H9 (cell line): ENCODE measurements around the gene SS18. TPM values are rescaled to one million over a fixed set of nuclear protein-coding genes. Genes with fewer than 3 reads are reported as not detected.

Source experiments
- DNase-seq: peaks from one replicate; pipeline ENCODE4 v3.0.0-alpha.2; 2017
- H2AFZ ChIP-seq: one replicate; pipeline ENCODE4 v1.6.1; 2013; ENCODE audit warnings: mild to moderate bottlenecking, low read length, control low read depth, moderate library complexity
- H2AK5ac ChIP-seq: 2 replicates; pipeline ENCODE4 v1.6.1; 2013; ENCODE audit warnings: low read length, control low read depth, mixed read lengths; ENCODE audit not compliant: insufficient read length
- H2BK120ac ChIP-seq: one replicate; pipeline ENCODE4 v1.6.1; 2013; ENCODE audit warnings: low read depth, mild to moderate bottlenecking, low read length, control low read depth, inconsistent platforms; ENCODE audit not compliant: poor library complexity, severe bottlenecking
- H2BK12ac ChIP-seq: 2 replicates; pipeline ENCODE4 v1.6.1; 2013; ENCODE audit warnings: low read length, control low read depth, mixed read lengths, low read depth; ENCODE audit not compliant: insufficient read length
- H2BK15ac ChIP-seq: 2 replicates; pipeline ENCODE4 v1.6.1; 2013; ENCODE audit warnings: low read depth, low read length, control low read depth
- H2BK20ac ChIP-seq: one replicate; pipeline ENCODE4 v1.6.1; 2013; ENCODE audit warnings: low read depth, mild to moderate bottlenecking, low read length, control low read depth, inconsistent platforms; ENCODE audit not compliant: poor library complexity, severe bottlenecking
- H2BK5ac ChIP-seq: 2 replicates; pipeline ENCODE4 v1.6.1; 2013; ENCODE audit warnings: low read length, control low read depth, mixed read lengths; ENCODE audit not compliant: insufficient read length
- H3K14ac ChIP-seq: 2 replicates; pipeline ENCODE4 v1.6.1; 2013; ENCODE audit warnings: low read length, control low read depth; ENCODE audit not compliant: insufficient read depth
- H3K18ac ChIP-seq: 2 replicates; pipeline ENCODE4 v1.6.1; 2013; ENCODE audit warnings: low read depth, mild to moderate bottlenecking, mixed read lengths, low read length, control low read depth; ENCODE audit not compliant: insufficient read length
- H3K23ac ChIP-seq: 2 replicates; pipeline ENCODE4 v1.6.1; 2013; ENCODE audit warnings: low read length, control low read depth, mixed read lengths, low read depth; ENCODE audit not compliant: insufficient read length
- H3K23me2 ChIP-seq: 2 replicates; pipeline ENCODE4 v1.6.1; 2013; ENCODE audit warnings: low read depth, mild to moderate bottlenecking, mixed read lengths, low read length, control low read depth; ENCODE audit not compliant: insufficient read length, poor library complexity, severe bottlenecking
- H3K27ac ChIP-seq: 2 replicates; pipeline ENCODE4 v1.5.1; 2013; ENCODE audit warnings: low read length, control low read depth, mixed read lengths, low read depth; ENCODE audit not compliant: insufficient read length
- H3K27me3 ChIP-seq: 2 replicates; pipeline ENCODE4 v1.6.1; 2013; ENCODE audit warnings: low read length, control low read depth, inconsistent platforms; ENCODE audit not compliant: insufficient read depth
- H3K4ac ChIP-seq: 2 replicates; pipeline ENCODE4 v1.6.1; 2013; ENCODE audit warnings: low read depth, mild to moderate bottlenecking, control low read depth, inconsistent platforms, low read length, moderate library complexity
- H3K4me1 ChIP-seq: 2 replicates; pipeline ENCODE4 v1.6.1; 2013; ENCODE audit warnings: low read length, control low read depth, inconsistent platforms; ENCODE audit not compliant: insufficient read depth
- H3K4me2 ChIP-seq: 2 replicates; pipeline ENCODE4 v1.6.1; 2013; ENCODE audit warnings: low read length, control low read depth, mixed read lengths; ENCODE audit not compliant: insufficient read length, insufficient read depth
- H3K56ac ChIP-seq: 2 replicates; pipeline ENCODE4 v1.6.1; 2013; ENCODE audit warnings: low read depth, mild to moderate bottlenecking, mixed read lengths, low read length, control low read depth; ENCODE audit not compliant: insufficient read length
- H3K79me1 ChIP-seq: 2 replicates; pipeline ENCODE4 v1.6.1; 2013; ENCODE audit warnings: low read depth, mild to moderate bottlenecking, moderate library complexity, low read length, control low read depth, inconsistent platforms; ENCODE audit not compliant: insufficient read depth, poor library complexity, severe bottlenecking
- H3K79me2 ChIP-seq: 2 replicates; pipeline ENCODE4 v1.6.1; 2013; ENCODE audit warnings: low read length, control low read depth, inconsistent platforms; ENCODE audit not compliant: insufficient read depth
- H3K9ac ChIP-seq: 2 replicates; pipeline ENCODE4 v1.6.1; 2013; ENCODE audit warnings: low read length, control low read depth, mixed read lengths; ENCODE audit not compliant: insufficient read length; ENCODE audit errors: extremely low read depth
- H3K9me3 ChIP-seq: one replicate; pipeline ENCODE4 v1.6.1; 2013; ENCODE audit warnings: low read depth, low read length, inconsistent platforms; ENCODE audit not compliant: control insufficient read depth
- H3T11ph ChIP-seq: one replicate; pipeline ENCODE4 v1.6.1; 2013; ENCODE audit warnings: mild to moderate bottlenecking, low read length, control low read depth, inconsistent platforms
- H4K20me1 ChIP-seq: one replicate; pipeline ENCODE4 v1.6.1; 2013; ENCODE audit not compliant: control insufficient read depth, insufficient read length, insufficient read depth
- H4K5ac ChIP-seq: 2 replicates; pipeline ENCODE4 v1.6.1; 2013; ENCODE audit warnings: low read depth, mild to moderate bottlenecking, mixed read lengths, low read length, control low read depth; ENCODE audit not compliant: insufficient read length
- H4K8ac ChIP-seq: replicated peaks from 2 replicates; pipeline ENCODE4 v1.6.1; 2013; ENCODE audit warnings: low read length, control low read depth, mixed read lengths, low read depth; ENCODE audit not compliant: insufficient read length
- H4K91ac ChIP-seq: 2 replicates; pipeline ENCODE4 v1.6.1; 2013; ENCODE audit warnings: low read depth, mild to moderate bottlenecking, moderate library complexity, mixed read lengths, low read length, control low read depth; ENCODE audit not compliant: insufficient read length
- H3K27ac Mint-ChIP-seq, 3 experiments: 2 replicates in 2 of 3; 3 replicates in 1 of 3; pipeline ENCODE4 v1.8.0; 2020 to 2021; ENCODE audit warnings: mixed read lengths in 3 of 3, mild to moderate bottlenecking in 1 of 3, moderate library complexity in 1 of 3
- H3K27me3 Mint-ChIP-seq: 2 replicates; pipeline ENCODE4 v1.8.0; 2021; ENCODE audit warnings: low read depth, mild to moderate bottlenecking, moderate library complexity, mixed read lengths
- H3K36me3 Mint-ChIP-seq, 3 experiments: 2 replicates in 2 of 3; 3 replicates in 1 of 3; pipeline ENCODE4 v1.8.0; 2020 to 2021; ENCODE audit warnings: low read depth in 3 of 3, mixed read lengths in 3 of 3; ENCODE audit not compliant: insufficient read depth in 1 of 3
- H3K4me1 Mint-ChIP-seq, 2 experiments: 2 replicates each; pipeline ENCODE4 v1.8.0; 2020; ENCODE audit warnings: mixed read lengths in 2 of 2
- H3K4me3 Mint-ChIP-seq, 2 experiments: 2 replicates in 1 of 2; 3 replicates in 1 of 2; pipeline ENCODE4 v1.8.0; 2020 to 2021; ENCODE audit warnings: mild to moderate bottlenecking in 2 of 2, mixed read lengths in 2 of 2, moderate library complexity in 1 of 2
- H3K9me3 Mint-ChIP-seq, 2 experiments: 2 replicates in 1 of 2; 3 replicates in 1 of 2; pipeline ENCODE4 v1.8.0; 2020; ENCODE audit warnings: mild to moderate bottlenecking in 2 of 2, mixed read lengths in 2 of 2, moderate library complexity in 1 of 2
- CTCF ChIP-seq: fragments of 200-600 bp; sonication (generic); conservative IDR thresholded peaks from 3 replicates; pipeline ENCODE4 v1.8.0; 2021; ENCODE audit warnings: antibody characterized with exemption, mild to moderate bottlenecking
- total RNA-seq: library from RNA; stranded (reverse); gene quantifications from 2 replicates; pipeline ENCODE4 v1.2.1, GENCODE V29; 2021

SS18 gene
- total RNA-seq, 1 experiment from 2014 or later = 87.9 TPM

DNA sequence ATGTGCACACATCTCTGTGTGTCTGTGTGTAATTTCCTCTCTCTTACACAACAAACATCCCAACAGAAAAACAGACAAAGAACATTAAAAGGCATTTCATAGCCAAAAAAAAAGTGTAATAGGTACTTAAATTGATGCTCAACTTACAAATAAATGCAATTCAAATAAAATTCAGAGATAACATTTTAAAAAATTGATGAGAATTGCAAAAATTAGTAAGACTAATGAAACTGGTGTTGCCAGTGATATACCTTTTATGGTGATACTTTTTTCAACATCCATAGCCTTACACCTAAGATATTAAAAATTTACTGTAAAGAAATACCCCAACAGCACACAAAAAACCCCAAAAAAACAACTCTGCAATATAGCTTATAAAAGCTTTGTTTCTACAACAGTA, 76.0 kb downstream of the SS18 start:
- H2BK12ac ChIP-seq = no peak overlapping the region
- DNase-seq = no peak
- H3K4me1 ChIP-seq = no peaks in the 10 kb centered on the region
- H4K20me1 ChIP-seq = no peaks in the 10 kb centered on the region
- H3K27me3 ChIP-seq = no peaks in the 10 kb centered on the region
- Mint-ChIP-seq H3K27me3 (no peaks in the 10 kb centered on the region), H3K9me3 (no peaks in the 10 kb centered on the region), H3K4me3 (no peak overlapping the region), H3K4me1 (peaks cover 0 to 3% of the 10 kb centered on the region in 2 experiments; a peak in 2 of 4 replicates), H3K36me3 (peaks cover 8 to 33% (median 31%) of the 10 kb centered on the region in 3 experiments; a peak in 5 of 7 replicates), H3K27ac (no peak overlapping the region)
- H3K23me2 ChIP-seq = no peaks in the 10 kb centered on the region
- no peak overlapping the region for H3K56ac ChIP-seq
- H3K23ac ChIP-seq = no peak overlapping the region
- no peak overlapping the region for H3T11ph ChIP-seq
- no peak overlapping the region for H4K91ac ChIP-seq
- no peak overlapping the region for H3K4ac ChIP-seq
- no peaks in the 10 kb centered on the region for H3K79me1 ChIP-seq
- no peak overlapping the region for H3K9ac ChIP-seq
- no peaks in the 10 kb centered on the region for H3K9me3 ChIP-seq
- H2BK120ac ChIP-seq = no peak overlapping the region
- TF ChIP-seq CTCF = no peak
- no peak overlapping the region for H2BK5ac ChIP-seq
- no peak overlapping the region for H3K4me2 ChIP-seq
- no peak overlapping the region for H2AFZ ChIP-seq
- no peak overlapping the region for H3K27ac ChIP-seq
- H2BK20ac ChIP-seq = no peak overlapping the region
- H4K8ac ChIP-seq = no peak overlapping the region
- no peak overlapping the region for H3K14ac ChIP-seq
- no peak overlapping the region for H2AK5ac ChIP-seq
- no peak overlapping the region for H4K5ac ChIP-seq
- H3K18ac ChIP-seq = no peak overlapping the region
- no peaks in the 10 kb centered on the region for H3K79me2 ChIP-seq
- no peak overlapping the region for H2BK15ac ChIP-seq
